Urinary bladder (tissue), 4 donors: ENCODE data around the gene HERPUD2. TPM values are rescaled to one million over a fixed set of nuclear protein-coding genes. Genes with fewer than 3 reads are reported as not detected.
"Not testable (repeated sequence)": the region's sequence is repeated elsewhere in the genome, so short reads cannot be mapped to it uniquely, and the experiment has no call there.

Source experiments
- DNase-seq: peaks from one replicate; pipeline ENCODE4 v3.0.0-alpha.2; 2015; ENCODE audit errors: extremely low spot score
- H3K27ac ChIP-seq: one replicate; pipeline ENCODE4 v1.5.1; 2013; ENCODE audit warnings: low read depth, mild to moderate bottlenecking, moderate library complexity
- H3K36me3 ChIP-seq: one replicate; pipeline ENCODE4 v1.6.1; 2013; ENCODE audit warnings: mild to moderate bottlenecking, moderate library complexity; ENCODE audit not compliant: insufficient read depth
- H3K4me1 ChIP-seq: one replicate; pipeline ENCODE4 v1.6.1; 2013; ENCODE audit warnings: mild to moderate bottlenecking, moderate library complexity; ENCODE audit not compliant: insufficient read depth
- H3K4me3 ChIP-seq: one replicate; pipeline ENCODE4 v1.5.1; 2013; ENCODE audit warnings: low read depth, low read length
- WGBS: extraction: QIAGEN DNeasy Blood & Tissue Kit; methylation state at CpG from one replicate; pipeline ENCODE4 v1.1.7; 2013; 5-methylcytosine and 5-hydroxymethylcytosine counted together
- polyA plus RNA-seq: library from polyadenylated mRNA; stranded (reverse); fragments of 200-250 nt; gene quantifications from one replicate; pipeline ENCODE4 v1.2.3, GENCODE V29; 2013
- total RNA-seq: library from RNA; depleted of rRNA; stranded (reverse); fragments of >200 nt; gene quantifications from one replicate; pipeline ENCODE4 v1.2.3, GENCODE V29; 2014
- donor health status: healthy with polysubstance abuse.
- donor health status: healthy.

HERPUD2 gene
- total and polyA plus RNA-seq, 2 donors, result 24.6 to 27.4 TPM

- H3K27ac ChIP-seq, result no peak overlapping the region
- no peak for DNase-seq
- H3K36me3 ChIP-seq, result no peaks in the 10 kb centered on the region
- H3K4me1 ChIP-seq, result no peaks in the 10 kb centered on the region
- 98% methylated on average over 1 of the region's 1 CpG for WGBS
- H3K4me3 ChIP-seq, result no peak overlapping the region
Observed at GRCh38 chr7:35701287-35701900, 6.5 kb upstream of the HERPUD2 start.

- H3K4me1 ChIP-seq, result no peaks in the 10 kb centered on the region
- no peak overlapping the region for H3K27ac ChIP-seq
- no peak for DNase-seq
- H3K4me3 ChIP-seq, result no peak overlapping the region
- WGBS, result 76% methylated on average over 2 of the region's 2 CpGs
- H3K36me3 ChIP-seq, result no peaks in the 10 kb centered on the region
Observed at GRCh38 chr7:35700865-35701264, 5.9 kb upstream of the HERPUD2 start.

- DNase-seq, result no peak
- Histone ChIP-seq H3K4me1 (no peaks in the 10 kb centered on the region), H3K36me3 (no peaks in the 10 kb centered on the region), H3K4me3 (no peak overlapping the region), H3K27ac (no peak overlapping the region)
Observed at GRCh38 chr7:35700333-35700732, 5.4 kb upstream of the HERPUD2 start.

GRCh38 chr7:35699796-35700305 is 4.9 kb upstream of the HERPUD2 start:
- no peak overlapping the region for H3K4me3 ChIP-seq
- DNase-seq, result no peak
- no peaks in the 10 kb centered on the region for H3K4me1 ChIP-seq
- H3K36me3 ChIP-seq, result no peaks in the 10 kb centered on the region
- no peak overlapping the region for H3K27ac ChIP-seq
- WGBS, result 71% methylated on average over 2 of the region's 2 CpGs

GRCh38 chr7:35698382-35698781 is 3.4 kb upstream of the HERPUD2 start:
- H3K36me3 ChIP-seq, H3K27ac ChIP-seq, H3K4me3 ChIP-seq, DNase-seq, H3K4me1 ChIP-seq: not testable (repeated sequence)
- WGBS, result 86% methylated on average over 3 of the region's 3 CpGs

GRCh38 chr7:35697414-35698175 is 2.7 kb upstream of the HERPUD2 start:
- DNase-seq, result no peak
- WGBS, result 89% methylated on average over 10 of the region's 10 CpGs
- no peaks in the 10 kb centered on the region for H3K4me1 ChIP-seq
- H3K27ac ChIP-seq, result no peak overlapping the region
- no peaks in the 10 kb centered on the region for H3K36me3 ChIP-seq
- no peak overlapping the region for H3K4me3 ChIP-seq

- H3K4me3 ChIP-seq, result no peak overlapping the region
Observed at GRCh38 chr7:35695987-35696386, 1.1 kb upstream of the HERPUD2 start.

GRCh38 chr7:35695473-35695850 is 527 bp upstream of the HERPUD2 start:
- no peaks in the 10 kb centered on the region for H3K36me3 ChIP-seq
- WGBS, result 10% methylated on average over 10 of the region's 10 CpGs
- no peak for DNase-seq
- peak overlapping the region; percentile 58 for H3K27ac ChIP-seq
- peak overlapping the region; percentile 93 for H3K4me3 ChIP-seq
- no peaks in the 10 kb centered on the region for H3K4me1 ChIP-seq

More at GRCh38 chr7:35695987-35696386, 1.1 kb upstream of the HERPUD2 start:
- no peak overlapping the region for H3K27ac ChIP-seq
- 87% methylated on average over 7 of the region's 7 CpGs for WGBS
- H3K4me1 ChIP-seq, result no peaks in the 10 kb centered on the region
- DNase-seq, result no peak
- no peaks in the 10 kb centered on the region for H3K36me3 ChIP-seq

GRCh38 chr7:35694161-35694783 is 663 bp downstream of the HERPUD2 start:
- under 1% methylated on average over 41 of the region's 41 CpGs for WGBS
- H3K27ac ChIP-seq, result peak overlapping the region; percentile 94
- H3K36me3 ChIP-seq, result no peaks in the 10 kb centered on the region
- peak overlapping the region; percentile 93 for H3K4me3 ChIP-seq
- DNase-seq, result no peak
- no peaks in the 10 kb centered on the region for H3K4me1 ChIP-seq

- H3K36me3 ChIP-seq, result no peaks in the 10 kb centered on the region
- no peak for DNase-seq
- H3K4me3 ChIP-seq, result peak overlapping the region; percentile 44
- H3K27ac ChIP-seq, result no peak overlapping the region
- no peaks in the 10 kb centered on the region for H3K4me1 ChIP-seq
- WGBS, result 36% methylated on average over 6 of the region's 6 CpGs
Observed at GRCh38 chr7:35691827-35692307, 3.1 kb downstream of the HERPUD2 start.

- no peak for DNase-seq
- H3K36me3 ChIP-seq, result no peaks in the 10 kb centered on the region
- H3K27ac ChIP-seq, result no peak overlapping the region
- H3K4me1 ChIP-seq, result no peaks in the 10 kb centered on the region
- H3K4me3 ChIP-seq, result peak overlapping the region; percentile 28
- 65% methylated on average over 1 of the region's 1 CpG for WGBS
Observed at GRCh38 chr7:35691366-35691765, 3.6 kb downstream of the HERPUD2 start.

- WGBS, result 90% methylated on average over 10 of the region's 10 CpGs
- H3K36me3 ChIP-seq, H3K27ac ChIP-seq, H3K4me1 ChIP-seq, DNase-seq, H3K4me3 ChIP-seq: not testable (repeated sequence)
Observed at GRCh38 chr7:35690614-35691013, 4.3 kb downstream of the HERPUD2 start.

GRCh38 chr7:35685781-35686180 is 9.2 kb downstream of the HERPUD2 start:
- Histone ChIP-seq H3K27ac (no peak overlapping the region), H3K4me3 (no peak overlapping the region), H3K36me3 (peaks cover 2% of the 10 kb centered on the region), H3K4me1 (no peaks in the 10 kb centered on the region)
- 98% methylated on average over 5 of the region's 5 CpGs for WGBS
- DNase-seq, result no peak
